Stromal cell of bone marrow (primary cell): Measurements from ENCODE around the gene MRPL45.

Source experiments
- DNase-seq: peaks from one replicate; pipeline ENCODE4 v3.0.0-alpha.2; 2012; ENCODE audit warnings: low read depth

The MRPL45 gene

DNA sequence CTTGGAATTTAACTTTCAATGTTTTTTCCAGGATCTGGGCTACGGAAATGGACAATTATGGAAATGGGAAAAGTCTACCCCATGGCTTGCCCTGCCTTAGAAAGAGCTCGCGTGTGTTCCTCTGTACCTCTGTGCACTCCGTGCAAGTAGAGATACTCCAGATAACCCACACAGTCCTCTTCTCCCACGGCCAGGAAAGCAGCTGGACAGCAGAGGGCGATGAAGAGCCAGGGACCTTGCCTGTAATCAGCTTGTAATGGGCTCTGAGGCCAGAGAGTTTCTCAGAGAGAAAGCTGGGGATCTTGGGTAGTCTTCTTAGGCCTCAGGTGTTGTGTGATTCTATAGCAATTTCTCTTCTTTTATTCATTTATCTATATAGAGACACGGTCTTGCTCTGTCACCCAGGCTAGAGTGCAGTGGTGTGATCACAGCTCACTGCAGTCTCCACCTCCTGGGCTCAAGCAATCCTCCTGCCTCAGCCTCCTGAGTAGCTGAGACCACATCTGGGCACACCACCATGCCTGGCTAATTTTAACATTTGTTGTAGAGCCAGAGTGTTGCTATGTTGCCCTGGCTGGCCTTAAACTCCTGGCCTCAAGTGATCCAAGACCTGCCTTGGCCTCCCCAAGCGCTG lies 52.2 kb downstream of the MRPL45 start:
- DNase-seq: peak; percentile 69

DNA sequence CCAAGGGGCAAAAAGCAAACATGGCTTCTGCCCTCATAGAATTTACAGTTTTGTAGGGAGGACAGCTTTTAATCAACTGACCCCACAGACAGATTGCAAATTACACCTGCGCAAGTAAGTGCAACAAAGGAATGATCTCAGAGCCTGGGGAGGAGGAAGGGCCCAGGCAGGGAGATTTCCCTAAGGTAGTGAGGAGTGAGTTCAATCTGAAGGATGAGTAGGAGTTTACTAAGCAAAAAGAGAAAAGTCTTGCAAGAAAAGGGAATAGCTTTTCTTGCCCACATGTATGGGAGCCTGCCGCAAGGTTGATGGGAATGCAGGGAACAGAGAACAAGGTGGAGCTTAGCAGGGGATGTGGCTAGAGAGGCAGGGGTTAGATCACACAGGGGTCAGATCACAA lies 53.1 kb downstream of the MRPL45 start:
- no peak for DNase-seq

DNA sequence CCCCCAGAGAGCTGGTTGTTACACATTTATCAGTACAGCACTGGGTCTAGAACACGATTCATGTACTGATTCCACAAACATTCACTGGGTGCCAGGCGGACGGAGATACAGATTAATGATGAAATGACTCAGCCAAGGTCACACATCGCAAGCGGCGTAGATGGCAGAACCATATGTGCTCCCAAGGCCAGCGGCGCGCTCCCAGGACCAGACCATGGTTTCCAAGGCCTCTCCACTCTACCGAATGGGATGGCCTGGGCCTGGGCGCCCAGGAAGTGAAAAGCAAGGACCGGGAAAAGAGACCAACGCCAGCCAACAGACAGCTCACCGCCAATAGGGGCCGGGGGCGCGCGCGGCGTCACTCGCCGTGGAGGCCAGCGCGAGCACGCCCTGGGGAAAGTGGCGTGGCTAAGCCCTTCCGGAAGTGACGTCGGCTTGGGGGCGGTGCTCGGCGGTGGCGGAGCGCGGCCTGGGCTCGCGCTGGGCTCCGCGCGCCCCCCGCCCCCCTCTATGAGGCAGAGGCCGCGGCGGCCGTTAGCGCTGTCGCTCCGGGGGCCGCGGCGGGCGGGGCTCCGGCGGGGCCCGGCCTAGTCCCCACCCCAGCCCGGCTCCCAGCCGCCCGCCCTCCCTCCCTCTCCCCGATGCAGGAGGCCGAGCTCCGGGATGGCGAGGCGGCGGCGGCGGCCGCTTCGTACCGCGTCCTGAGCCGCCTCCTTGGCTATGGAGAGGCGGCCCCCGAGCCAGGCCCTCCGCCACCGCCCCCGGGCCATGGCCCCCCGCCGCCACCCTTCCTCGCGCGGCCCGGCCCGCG lies 54.6 kb downstream of the MRPL45 start, which contains the start of gene SOCS7:
Gene SOCS7 (plus strand): TSS at position 433 of the 811 bp plus-strand sequence. CDS start 209 bp downstream, at position 642.
- peak; percentile 83 for DNase-seq

DNA sequence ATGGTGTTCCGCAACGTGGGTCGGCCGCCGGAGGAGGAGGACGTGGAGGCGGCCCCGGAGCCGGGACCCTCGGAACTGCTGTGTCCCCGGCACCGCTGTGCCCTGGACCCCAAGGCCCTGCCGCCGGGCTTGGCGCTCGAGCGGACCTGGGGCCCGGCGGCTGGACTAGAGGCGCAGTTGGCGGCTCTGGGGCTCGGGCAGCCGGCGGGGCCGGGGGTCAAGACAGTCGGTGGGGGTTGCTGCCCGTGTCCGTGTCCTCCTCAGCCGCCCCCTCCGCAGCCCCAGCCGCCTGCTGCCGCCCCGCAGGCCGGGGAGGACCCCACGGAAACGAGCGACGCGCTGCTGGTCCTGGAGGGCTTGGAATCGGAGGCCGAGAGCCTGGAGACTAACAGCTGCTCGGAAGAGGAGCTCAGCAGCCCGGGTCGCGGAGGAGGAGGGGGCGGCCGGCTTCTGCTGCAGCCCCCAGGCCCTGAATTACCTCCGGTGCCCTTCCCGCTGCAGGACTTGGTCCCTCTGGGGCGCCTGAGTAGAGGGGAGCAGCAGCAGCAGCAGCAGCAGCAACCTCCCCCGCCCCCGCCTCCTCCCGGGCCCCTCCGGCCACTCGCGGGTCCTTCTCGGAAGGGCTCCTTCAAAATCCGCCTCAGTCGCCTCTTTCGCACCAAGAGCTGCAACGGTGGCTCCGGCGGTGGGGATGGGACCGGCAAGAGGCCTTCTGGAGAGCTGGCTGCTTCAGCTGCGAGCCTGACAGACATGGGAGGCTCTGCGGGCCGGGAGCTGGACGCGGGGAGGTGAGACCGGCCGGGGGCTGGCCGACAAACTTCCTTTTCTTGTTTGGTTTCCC lies 55.5 kb downstream of the MRPL45 start:
- DNase-seq: no peak

DNA sequence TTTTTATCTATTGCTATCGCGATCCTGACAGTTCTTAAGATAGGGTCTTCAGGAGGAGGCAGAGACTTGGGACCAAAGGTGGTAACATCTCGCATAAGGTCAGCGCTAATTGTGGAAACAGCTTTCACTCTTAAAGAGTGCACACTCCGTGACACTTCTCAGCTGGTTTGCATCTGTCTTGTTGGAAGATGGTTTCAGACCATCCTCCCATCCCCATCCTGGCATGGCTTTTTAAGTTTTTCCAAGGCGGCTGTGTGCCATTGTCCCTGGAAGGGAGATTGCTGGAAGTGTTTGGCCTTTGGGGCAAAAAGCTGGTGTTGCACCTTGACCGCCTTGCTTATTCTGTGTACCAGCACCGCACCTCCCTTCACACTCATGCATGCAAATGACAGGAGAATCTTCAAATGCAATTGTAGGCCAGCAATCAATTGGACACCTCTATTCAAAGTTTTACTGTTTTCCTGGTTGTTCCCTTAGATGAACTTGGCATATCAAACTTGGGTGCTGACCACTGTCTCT lies 56.2 kb downstream of the MRPL45 start:
- DNase-seq: no peak

DNA sequence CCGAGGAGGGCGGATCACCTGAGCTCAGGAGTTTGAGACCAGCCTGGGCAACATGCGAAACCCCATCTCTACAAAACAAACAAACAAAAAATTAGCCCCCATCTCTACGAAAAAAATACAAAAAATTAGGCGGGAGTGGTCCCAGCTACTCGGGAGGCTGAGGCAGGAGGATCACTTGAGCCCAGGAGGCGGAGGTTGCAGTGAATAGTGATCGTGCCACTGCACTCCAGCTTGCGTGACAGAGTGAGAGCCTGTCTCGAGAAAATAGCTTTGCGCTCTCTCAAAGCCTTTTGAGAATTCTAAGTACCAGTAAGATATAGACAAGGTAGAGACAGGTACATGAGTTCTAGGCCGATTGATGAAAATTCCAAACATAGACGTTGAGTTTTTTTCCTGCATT lies 56.7 kb downstream of the MRPL45 start:
- no peak for DNase-seq

DNA sequence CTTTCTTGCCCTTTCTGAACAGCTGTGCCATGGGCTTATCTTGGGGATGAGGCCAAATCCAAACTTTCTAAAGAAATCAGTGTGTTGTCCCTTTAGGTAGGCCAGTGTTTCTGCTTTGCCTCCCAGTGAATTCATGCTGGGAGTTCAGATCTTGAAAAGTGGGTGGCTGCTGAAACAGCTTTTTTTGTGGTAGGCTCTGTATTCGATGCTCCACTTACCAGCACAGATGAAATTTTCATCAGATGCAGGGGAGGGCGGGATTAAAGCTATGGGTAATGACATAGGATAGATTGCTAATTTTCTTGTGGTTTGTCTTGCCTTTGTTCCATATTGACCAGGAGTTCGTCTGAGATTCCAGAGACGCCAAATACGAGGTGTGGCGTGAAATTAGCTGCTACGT lies 57.5 kb downstream of the MRPL45 start:
- DNase-seq: no peak

DNA sequence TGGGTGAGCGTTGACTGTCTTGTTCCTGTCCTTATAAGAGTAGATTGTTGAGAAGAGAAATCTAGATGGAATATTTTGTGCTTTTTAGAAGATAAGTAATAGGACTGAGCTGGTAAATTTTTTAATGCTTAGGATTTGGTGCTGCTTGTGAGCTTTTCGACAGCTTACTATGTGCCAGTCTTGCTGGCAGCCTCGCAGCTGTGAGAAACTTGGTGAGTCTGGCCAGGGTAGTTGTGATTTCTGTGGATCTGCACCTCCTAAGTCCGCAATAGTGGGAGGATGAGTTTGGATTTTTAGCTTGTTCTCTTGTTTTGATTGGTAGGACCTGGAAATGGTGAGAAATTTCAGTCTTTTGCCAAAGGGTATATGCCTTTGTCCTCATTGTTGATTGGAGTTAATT lies 58.3 kb downstream of the MRPL45 start:
- no peak for DNase-seq

DNA sequence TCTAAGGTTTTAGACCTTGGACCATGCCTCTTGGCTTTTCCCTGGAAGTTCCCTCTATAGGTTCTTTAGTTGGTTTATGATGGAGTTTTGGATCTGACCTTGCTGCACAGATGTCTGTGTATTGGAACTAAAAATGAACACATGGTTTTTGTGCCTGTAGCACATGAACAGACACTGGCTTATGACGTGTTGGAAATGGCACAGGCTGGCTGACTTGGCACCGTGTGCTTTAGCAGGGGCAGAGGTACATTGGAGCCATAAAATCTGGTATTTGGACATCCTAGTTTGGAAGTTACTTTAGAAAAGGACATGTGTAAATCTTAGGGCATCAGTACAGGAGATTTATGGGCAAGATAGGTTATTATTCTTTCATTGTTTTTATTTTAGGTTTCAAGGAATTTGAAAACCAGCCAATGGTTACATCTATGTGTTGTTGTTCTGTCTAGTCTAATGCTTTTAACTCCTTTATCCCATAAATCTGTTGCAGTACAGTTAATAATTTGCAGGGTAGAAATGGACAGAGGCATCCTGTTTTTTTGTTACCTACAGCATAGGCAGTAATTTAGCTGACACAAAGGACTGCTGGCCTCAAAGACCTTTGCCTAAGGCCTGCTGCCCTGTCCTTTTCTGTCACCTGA lies 60.6 kb downstream of the MRPL45 start:
- DNase-seq: no peak

DNA sequence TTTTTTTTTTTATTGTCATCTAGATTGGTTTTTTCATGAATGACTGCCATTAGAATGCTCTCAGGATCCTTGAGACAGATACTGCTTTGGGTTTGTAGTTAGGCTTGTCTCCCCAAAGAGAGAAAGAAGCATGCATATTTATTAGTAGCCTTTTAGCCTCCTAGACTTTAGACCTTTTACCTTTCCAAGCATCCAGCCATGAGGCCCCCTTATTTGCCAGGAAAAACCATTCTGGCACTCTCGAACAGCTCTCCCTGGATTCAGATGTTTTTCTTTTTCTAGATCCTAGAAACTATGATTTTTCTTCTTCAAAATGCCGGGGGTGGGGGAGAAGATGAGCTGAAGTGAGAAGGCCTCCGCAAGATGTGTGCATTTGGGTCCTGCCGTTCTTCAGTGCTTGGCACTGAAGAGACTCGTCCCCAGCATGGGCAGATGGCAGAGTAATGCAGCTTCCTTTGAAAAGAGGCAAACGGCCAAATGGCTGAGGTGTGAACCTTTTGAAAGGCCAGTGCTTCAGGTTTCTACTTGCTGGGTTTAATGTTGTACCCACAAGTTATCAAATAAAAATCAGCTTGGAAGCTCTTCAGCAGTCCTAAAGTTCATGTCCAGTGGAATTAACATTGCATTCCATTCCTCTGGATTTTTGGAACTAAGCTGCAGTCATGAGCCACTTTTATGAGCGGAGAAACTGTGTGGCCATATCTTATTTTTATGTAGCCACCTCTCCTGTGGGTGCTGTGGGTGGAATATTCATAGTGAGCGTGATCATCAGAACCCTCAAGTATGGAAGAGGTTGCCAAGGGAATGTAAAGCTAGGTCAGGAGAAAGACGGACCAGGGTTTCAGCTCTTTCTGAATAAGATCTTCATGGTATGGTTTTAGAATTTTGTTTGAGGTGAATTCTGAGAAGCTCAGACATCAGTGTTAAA lies 61.9 kb downstream of the MRPL45 start:
- DNase-seq: no peak

DNA sequence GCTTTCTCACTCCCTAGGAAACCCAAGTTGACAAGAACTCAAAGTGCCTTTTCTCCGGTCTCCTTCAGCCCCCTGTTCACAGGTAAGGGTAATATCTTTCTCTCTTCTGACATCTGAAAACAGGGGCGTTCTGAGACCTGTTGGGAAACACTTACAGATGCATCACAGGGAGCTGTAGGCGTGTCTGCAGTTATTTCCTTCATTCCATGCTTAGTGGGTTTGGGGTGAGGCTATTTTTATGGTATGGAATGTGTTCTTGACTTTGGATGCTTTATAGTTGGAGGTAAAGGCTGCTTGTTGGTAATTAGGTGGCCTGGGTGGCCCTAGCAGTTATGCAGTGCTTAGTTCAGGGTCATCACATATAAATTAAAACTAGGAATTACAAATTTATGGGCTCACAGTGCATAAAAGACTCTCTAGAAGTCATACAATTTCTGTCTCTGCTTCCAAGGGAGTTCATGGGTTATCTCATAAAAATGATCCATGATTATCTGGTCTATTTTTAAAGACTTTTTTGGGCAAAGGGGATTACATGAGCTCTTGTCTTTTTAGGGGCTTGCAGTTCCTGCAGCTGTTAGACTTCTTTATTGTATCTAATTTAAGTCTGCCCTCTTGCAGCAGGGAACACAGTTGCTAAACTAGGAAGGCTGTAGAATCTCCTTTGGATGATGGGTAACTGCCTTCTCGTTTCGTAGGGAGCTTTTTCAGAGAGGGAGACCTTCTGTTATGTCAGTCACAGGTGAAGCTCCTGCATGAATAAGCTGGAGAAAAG lies 64.9 kb downstream of the MRPL45 start:
- DNase-seq: no peak

DNA sequence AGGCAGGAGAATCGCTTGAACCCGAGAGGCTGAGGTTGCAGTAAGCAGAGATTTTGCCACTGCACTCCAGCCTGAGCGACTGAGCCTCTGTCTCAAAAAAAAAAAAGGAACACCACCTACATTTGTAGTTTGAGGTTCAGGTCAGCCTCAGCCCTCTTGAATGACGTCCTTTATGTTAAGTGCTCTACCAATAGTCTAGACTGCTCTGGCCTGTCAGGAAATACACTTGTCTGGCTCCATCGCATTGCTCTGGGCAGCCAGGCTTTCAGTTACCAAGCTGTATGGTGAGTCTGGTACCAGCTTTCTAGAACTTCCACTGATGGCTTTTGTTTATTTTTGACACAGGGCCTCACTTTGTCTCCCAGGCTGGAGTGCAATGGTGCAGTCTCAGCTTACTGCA lies 66.0 kb downstream of the MRPL45 start:
- DNase-seq: no peak

DNA sequence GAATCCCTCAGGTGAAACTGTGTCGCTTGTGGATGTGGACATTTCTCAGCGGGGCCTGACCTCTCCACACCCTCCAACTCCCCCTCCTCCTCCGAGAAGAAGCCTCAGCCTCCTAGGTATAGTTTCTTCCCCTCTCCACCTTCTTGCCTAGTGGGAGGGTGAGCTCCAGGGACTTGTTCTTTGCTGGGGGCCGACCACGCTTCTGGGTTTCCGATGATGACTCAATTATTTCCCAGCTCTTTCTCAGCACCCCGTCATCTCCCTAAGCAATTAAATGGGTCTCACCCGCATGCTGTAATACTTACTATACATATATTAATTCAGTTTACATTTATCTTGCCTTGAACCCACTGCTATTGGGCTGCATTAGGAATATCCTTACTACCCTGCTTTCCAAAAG lies 67.8 kb downstream of the MRPL45 start:
- no peak for DNase-seq

DNA sequence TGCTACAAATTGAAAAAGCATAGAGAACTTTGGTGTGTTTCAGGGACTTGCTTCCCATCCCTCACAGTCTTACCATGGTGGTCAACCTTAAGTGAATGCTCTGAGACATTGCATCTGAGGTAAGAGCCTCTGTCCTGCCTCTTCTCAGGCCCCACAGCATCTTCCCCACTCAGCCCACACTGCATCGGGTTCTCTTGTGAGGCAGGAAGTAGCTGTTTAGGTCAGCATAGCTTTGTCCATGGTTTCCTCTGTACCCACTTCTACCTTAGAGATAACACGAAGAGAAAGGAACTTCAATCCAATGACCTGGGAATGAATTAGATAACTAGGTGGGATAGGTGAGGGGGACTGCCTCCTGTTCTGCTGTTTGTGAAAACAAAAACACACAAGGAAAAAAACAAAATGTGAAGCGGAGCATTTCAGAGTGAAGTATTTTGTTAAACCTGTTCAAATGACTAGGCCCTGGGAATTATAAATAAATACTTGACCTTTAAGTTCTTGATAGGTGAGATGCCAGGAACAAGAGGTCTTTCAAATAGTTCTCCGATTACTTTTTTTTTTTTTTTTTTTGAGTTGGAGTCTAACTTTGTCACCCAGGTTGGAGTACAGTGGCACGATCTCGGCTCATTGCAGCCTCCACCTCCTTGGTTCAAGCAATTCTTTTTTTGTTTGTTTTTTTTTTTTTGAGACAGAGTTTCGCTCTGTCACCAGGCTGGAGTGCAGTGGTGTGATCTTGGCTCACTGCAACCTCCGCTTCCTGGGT lies 72.3 kb downstream of the MRPL45 start:
- no peak for DNase-seq
